H1 (cell line): ENCODE data around the gene MEF2D.

ENCODE experiments used
- HDAC6 ChIP-seq: IDR thresholded peaks from one replicate; pipeline ENCODE4 v1.7.1; 2012; ENCODE audit warnings: low read depth, mild to moderate bottlenecking, inconsistent platforms, low read length, moderate library complexity
- SIX5 ChIP-seq: IDR thresholded peaks from 2 replicates; pipeline ENCODE4 v1.6.1; 2011; ENCODE audit warnings: mild to moderate bottlenecking, low read depth, low read length
- YY1 ChIP-seq: IDR thresholded peaks from 2 replicates; pipeline ENCODE4 v1.6.1; 2011; ENCODE audit warnings: low read depth, mild to moderate bottlenecking, low read length
- TF ChIP-seq, protein P1 (sequence below), 3 experiments: IDR thresholded peaks; 1 replicate in 2 of 3; 2 replicates in 1 of 3; pipeline versions ENCODE4 v1.5.1 to v1.6.1; 2011; ENCODE audit warnings: low read length in 3 of 3, mild to moderate bottlenecking in 3 of 3, inconsistent platforms in 2 of 3, low read depth in 1 of 3, moderate library complexity in 1 of 3; ENCODE audit not compliant: insufficient read depth in 1 of 3; ENCODE audit errors: control extremely low read depth in 1 of 3

DNA sequence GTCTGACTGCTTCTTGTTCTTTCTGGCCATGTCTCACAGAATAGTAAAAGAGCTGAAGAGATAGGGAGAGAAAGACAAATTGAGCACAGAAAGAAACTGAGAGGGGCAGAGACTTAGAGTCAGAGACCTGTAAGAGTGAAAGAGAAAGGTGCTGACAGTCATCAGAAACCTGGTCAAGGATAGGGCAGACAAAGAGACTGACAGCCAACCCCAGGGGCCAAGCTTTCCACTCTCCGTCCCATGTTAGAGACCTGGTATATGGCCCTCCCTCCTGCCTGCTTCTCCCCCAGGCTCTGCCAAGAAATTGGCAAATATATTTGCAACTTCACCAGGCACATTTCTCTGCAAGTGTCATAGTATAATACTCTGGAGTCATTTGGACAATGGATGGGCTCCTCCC, 67.0 kb downstream of the MEF2D start:
- TF ChIP-seq YY1, result no peak
- TF ChIP-seq, protein P1, sequence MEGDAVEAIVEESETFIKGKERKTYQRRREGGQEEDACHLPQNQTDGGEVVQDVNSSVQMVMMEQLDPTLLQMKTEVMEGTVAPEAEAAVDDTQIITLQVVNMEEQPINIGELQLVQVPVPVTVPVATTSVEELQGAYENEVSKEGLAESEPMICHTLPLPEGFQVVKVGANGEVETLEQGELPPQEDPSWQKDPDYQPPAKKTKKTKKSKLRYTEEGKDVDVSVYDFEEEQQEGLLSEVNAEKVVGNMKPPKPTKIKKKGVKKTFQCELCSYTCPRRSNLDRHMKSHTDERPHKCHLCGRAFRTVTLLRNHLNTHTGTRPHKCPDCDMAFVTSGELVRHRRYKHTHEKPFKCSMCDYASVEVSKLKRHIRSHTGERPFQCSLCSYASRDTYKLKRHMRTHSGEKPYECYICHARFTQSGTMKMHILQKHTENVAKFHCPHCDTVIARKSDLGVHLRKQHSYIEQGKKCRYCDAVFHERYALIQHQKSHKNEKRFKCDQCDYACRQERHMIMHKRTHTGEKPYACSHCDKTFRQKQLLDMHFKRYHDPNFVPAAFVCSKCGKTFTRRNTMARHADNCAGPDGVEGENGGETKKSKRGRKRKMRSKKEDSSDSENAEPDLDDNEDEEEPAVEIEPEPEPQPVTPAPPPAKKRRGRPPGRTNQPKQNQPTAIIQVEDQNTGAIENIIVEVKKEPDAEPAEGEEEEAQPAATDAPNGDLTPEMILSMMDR (IDR thresholded peaks at IDR 0.05; ENCODE audit: control extremely low read depth in 1 of 3, insufficient read depth in 1 of 3, low read depth in 1 of 3, low read length in 3 of 3), result no peak
- no peak for TF ChIP-seq SIX5
- no peak for TF ChIP-seq HDAC6
